HL-60 (cell line): ENCODE data around the gene MYOZ2.

Experiments used
- DNase-seq, 2 experiments: peaks; one replicate each; pipeline ENCODE4 v3.0.0-alpha.2; 2010 to 2020; ENCODE audit warnings: low read depth in 1 of 2, low spot score in 1 of 2
- H3K27ac ChIP-seq: fragments of 250-450 bp; sonication (Bioruptor Pico); replicated peaks from 2 replicates; pipeline ENCODE4 v1.5.1; 2020; ENCODE audit warnings: mild to moderate bottlenecking, moderate library complexity
- H3K27me3 ChIP-seq: fragments of 250-450 bp; sonication (Bioruptor Pico); 2 replicates; pipeline ENCODE4 v1.5.1; 2021; ENCODE audit warnings: mild to moderate bottlenecking, moderate library complexity; ENCODE audit not compliant: insufficient read depth, poor library complexity, severe bottlenecking
- H3K4me3 ChIP-seq: replicated peaks from 2 replicates; pipeline ENCODE4 v1.5.1; 2011; ENCODE audit warnings: mild to moderate bottlenecking, control low read depth, low read length; ENCODE audit not compliant: insufficient read depth
- CTCF ChIP-seq: IDR thresholded peaks from one replicate; pipeline ENCODE4 v1.5.1; 2011; ENCODE audit warnings: low read length, control low read depth, inconsistent platforms; ENCODE audit not compliant: insufficient read depth
- GABPA ChIP-seq: IDR thresholded peaks from 2 replicates; pipeline ENCODE4 v1.6.1; 2012; ENCODE audit warnings: low read depth
- POLR2AphosphoS5 ChIP-seq: IDR thresholded peaks from 2 replicates; pipeline ENCODE4 v1.6.1; 2012; ENCODE audit warnings: low read depth
- REST ChIP-seq: IDR thresholded peaks from 2 replicates; pipeline ENCODE4 v1.6.1; 2012; ENCODE audit warnings: low read depth; ENCODE audit not compliant: insufficient replicate concordance
- SPI1 ChIP-seq: IDR thresholded peaks from 2 replicates; pipeline ENCODE4 v1.6.1; 2012; ENCODE audit warnings: low read depth, mild to moderate bottlenecking, borderline replicate concordance

The MYOZ2 gene

GRCh38 chr4:119179011-119179410, 43.4 kb downstream of the MYOZ2 start:
- no peaks in the 10 kb centered on the region for H3K27me3 ChIP-seq
- no peak for TF ChIP-seq POLR2AphosphoS5
- TF ChIP-seq SPI1: no peak
- no peak for TF ChIP-seq CTCF
- TF ChIP-seq REST: no peak
- no peak for TF ChIP-seq GABPA
- H3K27ac ChIP-seq: no peak overlapping the region
- H3K4me3 ChIP-seq: no peak overlapping the region
- no peak for DNase-seq

GRCh38 chr4:119184128-119184527, 48.5 kb downstream of the MYOZ2 start:
- TF ChIP-seq SPI1 (no peak), POLR2AphosphoS5 (no peak), REST (no peak), CTCF (no peak), GABPA (no peak)
- Histone ChIP-seq H3K27ac (no peak overlapping the region), H3K27me3 (no peaks in the 10 kb centered on the region), H3K4me3 (no peak overlapping the region)
- DNase-seq: no peak

- DNase-seq: peak in 1 of 2 experiments; percentile 5
- H3K27ac ChIP-seq: no peak overlapping the region
Observed at GRCh38 chr4:119189638-119190037, 54.0 kb downstream of the MYOZ2 start.

More at GRCh38 chr4:119189638-119190037, 54.0 kb downstream of the MYOZ2 start:
- H3K4me3 ChIP-seq: no peak overlapping the region
- TF ChIP-seq CTCF: no peak
- no peak for TF ChIP-seq REST
- TF ChIP-seq GABPA: no peak
- no peak for TF ChIP-seq POLR2AphosphoS5
- TF ChIP-seq SPI1: no peak
- H3K27me3 ChIP-seq: no peaks in the 10 kb centered on the region
